ENCODE measurements around the gene NEK5. TPM values are rescaled to one million over a fixed set of nuclear protein-coding genes. Genes with fewer than 3 reads are reported as not detected.

NEK5 gene
- total and polyA plus RNA-seq, 2 of the 8 experiments (the other 6 are each of a cell fraction or from before 2014, with no cell fraction given), result 0.12 to 0.35 TPM

- no peak for TF ChIP-seq MAX (IDR thresholded peaks at IDR 0.05)
- no peak for TF ChIP-seq ASH2L (IDR thresholded peaks at IDR 0.05; ENCODE audit: low read length)
Observed at GRCh38 chr13:51998723-51999509, 130.0 kb downstream of the NEK5 start (continued).

All from H1 (cell line).